Measurements from ENCODE around the gene CARD9. TPM values are rescaled to one million over a fixed set of nuclear protein-coding genes. Genes with fewer than 3 reads are reported as not detected.

The CARD9 gene
- 1 to 10 TPM in 3 of 5 donors, under 1 TPM in 1, not detected in 1; 0.92 to 8.2 (median 1.6) TPM for total RNA-seq
- polyA plus RNA-seq, result 1 to 10 TPM in 2 of 3 donors, under 1 TPM in 1; 0.92 to 2.0 (median 1.1) TPM
- long read RNA-seq, donor 1, result 0 reads
- long read RNA-seq, donor 2, result 0 reads
- long read RNA-seq, donor 3, result 0 reads
- long read RNA-seq, donor 4, result 0 reads
- long read RNA-seq, donor 5, result 0 reads
- long read RNA-seq, donor 6, result 0 reads
- long read RNA-seq, donor 7, result 0 reads
- long read RNA-seq, donor 8, result 0 reads
- long read RNA-seq, donor 9, result 0 reads
- long read RNA-seq, donor 10, result 0 reads

DNA sequence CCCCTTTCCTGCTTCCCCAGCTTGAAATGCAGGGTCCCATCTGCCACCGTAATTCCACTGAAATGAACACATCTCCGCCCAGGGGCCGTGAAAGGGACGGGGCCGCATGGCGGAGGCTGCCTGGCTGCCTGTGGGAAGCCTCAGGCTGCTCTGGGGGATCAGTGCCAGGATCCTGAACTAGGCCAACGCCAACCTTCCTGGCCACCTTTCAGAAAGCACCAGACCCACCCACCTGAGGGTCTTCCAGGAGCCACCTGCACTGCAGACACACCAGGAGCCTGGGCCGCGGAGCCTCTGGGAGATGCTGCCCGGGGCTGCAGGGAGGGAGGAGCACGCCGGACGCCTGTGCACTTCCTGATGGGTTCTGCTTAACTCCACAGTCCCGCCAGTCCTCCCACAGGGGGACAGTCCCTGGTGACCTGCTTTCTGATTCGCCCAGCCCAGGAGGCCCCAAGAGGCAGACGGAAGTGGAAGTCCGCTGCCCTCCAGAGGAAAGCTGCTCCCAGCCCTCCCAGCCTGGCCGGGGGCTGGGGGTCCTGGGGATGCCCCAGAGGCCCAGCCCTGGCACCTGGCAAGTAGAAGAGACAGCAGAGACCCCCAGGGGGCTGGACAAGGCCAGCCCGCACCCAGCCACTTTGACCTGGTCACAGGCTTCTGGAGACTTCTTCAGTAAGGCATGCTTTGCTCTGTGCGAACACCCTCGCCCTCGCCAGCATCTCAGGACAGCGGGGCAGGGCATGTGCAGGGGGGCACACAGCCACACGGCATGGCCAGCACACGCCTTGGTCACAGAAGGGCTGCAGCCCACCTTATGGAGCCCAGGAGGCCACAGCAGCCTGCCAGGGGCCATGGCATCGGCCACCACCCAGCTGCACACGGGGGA is at the start of gene CARD9:
Gene CARD9 (minus strand): TSS at position 370 of the 883 bp plus-strand sequence. CDS start 1,591 bp downstream, outside the sequence.
- no peak for TF ChIP-seq CTCF (IDR thresholded peaks at IDR 0.05)
- no peak for TF ChIP-seq POLR2A (IDR thresholded peaks at IDR 0.05)
- TF ChIP-seq EP300 (IDR thresholded peaks at IDR 0.05), result no peak
- TF ChIP-seq POLR2AphosphoS5 (IDR thresholded peaks at IDR 0.05), result no peak
- Histone ChIP-seq H3K27ac (peak within 1 kb of the TSS in 2 of 5 donors; percentile 50 to 52), H3K4me1 (peaks cover 12 to 20% (median 16%) of the 10 kb centered on the region in 4 donors), H3K27me3 (no peaks in the 10 kb centered on the region), H3K9me3 (no peaks in the 10 kb centered on the region), H3K36me3 (peaks cover 4 to 17% (median 8%) of the 10 kb centered on the region in 4 donors), H3K4me3 (peak within 1 kb of the TSS in 3 of 4 donors; percentile 26 to 39 (median 33))
- DNase-seq, result no peak
- WGBS, 5 donors, result 62 to 67% (median 66%) methylated on average over 13 to 27 of the region's 27 CpGs
- intact Hi-C loops (cut with DNase I; ENCODE audit: low total_unique reads), result no loop called here

DNA sequence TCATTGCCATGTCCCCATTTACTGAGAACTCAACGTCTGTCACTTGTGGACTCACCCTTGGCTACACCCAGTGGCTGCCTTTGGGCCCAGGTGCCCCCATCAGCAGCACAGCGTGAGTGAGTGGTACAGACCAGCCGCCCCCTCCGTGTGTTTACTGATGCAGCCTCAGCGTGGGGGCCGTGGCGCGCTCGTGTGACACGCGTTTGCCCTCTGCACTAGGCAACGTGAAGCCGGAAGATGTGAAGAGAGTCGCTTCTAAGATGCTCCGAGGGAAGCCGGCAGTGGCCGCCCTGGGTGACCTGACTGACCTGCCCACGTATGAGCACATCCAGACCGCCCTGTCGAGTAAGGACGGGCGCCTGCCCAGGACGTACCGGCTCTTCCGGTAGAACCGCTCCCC is 49.4 kb upstream of the CARD9 start:
- DNase-seq, result no peak

DNA sequence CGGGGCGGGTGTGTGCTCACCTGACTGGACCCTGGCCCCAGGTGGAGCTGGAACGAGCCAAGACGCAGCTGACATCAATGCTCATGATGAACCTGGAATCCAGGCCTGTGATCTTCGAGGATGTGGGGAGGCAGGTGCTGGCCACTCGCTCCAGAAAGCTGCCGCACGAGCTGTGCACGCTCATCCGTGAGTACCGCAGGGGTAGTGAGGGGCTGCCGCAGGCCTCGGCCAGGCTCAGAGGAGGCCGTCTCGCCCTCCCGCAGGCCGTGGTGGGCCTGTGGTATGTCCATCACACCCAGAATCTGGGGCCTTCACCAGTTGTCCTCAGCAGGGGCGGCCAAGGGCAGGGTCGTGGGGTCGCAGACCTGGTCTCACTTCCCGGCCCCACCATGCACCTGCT is 48.3 kb upstream of the CARD9 start:
- no peak for DNase-seq
- no peak overlapping the region for H3K4me3 ChIP-seq
- no peak overlapping the region for H3K27ac ChIP-seq
- no peaks in the 10 kb centered on the region for H3K4me1 ChIP-seq
- no peak for TF ChIP-seq POLR2A (IDR thresholded peaks at IDR 0.05)
- no peak for TF ChIP-seq EP300 (IDR thresholded peaks at IDR 0.05)
- no peak for TF ChIP-seq POLR2AphosphoS5 (IDR thresholded peaks at IDR 0.05)
- TF ChIP-seq CTCF (IDR thresholded peaks at IDR 0.05), result no peak
- peaks cover 67 to 97% (median 97%) of the 10 kb centered on the region in 4 donors for H3K36me3 ChIP-seq
- intact Hi-C loops (cut with DNase I; ENCODE audit: low total_unique reads), result no loop called here
- 89 to 98% (median 95%) methylated on average over 11 to 21 of the region's 21 CpGs for WGBS, 5 donors
- H3K27me3 ChIP-seq, result no peaks in the 10 kb centered on the region
- no peaks in the 10 kb centered on the region for H3K9me3 ChIP-seq

More for the DNA sequence above, 49.4 kb upstream of the CARD9 start:
- H3K27me3 ChIP-seq, result no peaks in the 10 kb centered on the region
- TF ChIP-seq CTCF (IDR thresholded peaks at IDR 0.05) (no peak), POLR2A (IDR thresholded peaks at IDR 0.05) (no peak), EP300 (IDR thresholded peaks at IDR 0.05) (no peak), POLR2AphosphoS5 (IDR thresholded peaks at IDR 0.05) (no peak)
- intact Hi-C loops (cut with DNase I; ENCODE audit: low total_unique reads), result no loop called here
- no peaks in the 10 kb centered on the region for H3K4me1 ChIP-seq
- 93 to 96% (median 94%) methylated on average over 26 of the region's 26 CpGs for WGBS, 5 donors
- no peak overlapping the region for H3K27ac ChIP-seq
- no peaks in the 10 kb centered on the region for H3K9me3 ChIP-seq
- H3K4me3 ChIP-seq, result no peak overlapping the region
- peaks cover 57 to 96% (median 95%) of the 10 kb centered on the region in 4 donors for H3K36me3 ChIP-seq

DNA sequence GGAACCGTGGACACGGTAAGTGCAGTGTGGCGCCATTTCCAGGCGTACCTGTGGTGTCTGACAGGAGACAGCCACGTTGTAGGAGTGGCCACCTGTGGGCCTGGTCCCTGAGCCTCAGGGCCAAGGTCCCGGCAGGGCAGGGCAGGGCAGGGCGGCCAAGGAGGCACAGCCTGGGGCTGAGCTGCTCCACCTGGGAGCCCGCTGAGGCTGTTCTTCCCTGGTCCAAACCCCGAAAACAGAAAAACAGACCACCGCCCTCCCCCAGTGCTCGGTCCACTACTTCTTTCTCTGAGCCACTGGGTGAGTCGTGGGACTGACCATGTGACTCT is 45.6 kb upstream of the CARD9 start:
- H3K9me3 ChIP-seq, result no peaks in the 10 kb centered on the region
- TF ChIP-seq EP300 (IDR thresholded peaks at IDR 0.05), result no peak
- no peak for TF ChIP-seq POLR2A (IDR thresholded peaks at IDR 0.05)
- TF ChIP-seq POLR2AphosphoS5 (IDR thresholded peaks at IDR 0.05), result no peak
- TF ChIP-seq CTCF (IDR thresholded peaks at IDR 0.05), result no peak
- H3K27ac ChIP-seq, result no peak overlapping the region
- intact Hi-C loops (cut with DNase I; ENCODE audit: low total_unique reads), result no loop called here
- no peaks in the 10 kb centered on the region for H3K4me1 ChIP-seq
- H3K4me3 ChIP-seq, result no peak overlapping the region
- H3K27me3 ChIP-seq, result no peaks in the 10 kb centered on the region
- 92 to 93% (median 93%) methylated on average over 11 to 12 of the region's 12 CpGs for WGBS, 5 donors
- DNase-seq, result no peak
- peaks cover 92 to 100% (median 100%) of the 10 kb centered on the region in 4 donors for H3K36me3 ChIP-seq

All from stomach (tissue), 19 donors.